ENCODE results near the gene FAM228A.

Gene FAM228A

DNA sequence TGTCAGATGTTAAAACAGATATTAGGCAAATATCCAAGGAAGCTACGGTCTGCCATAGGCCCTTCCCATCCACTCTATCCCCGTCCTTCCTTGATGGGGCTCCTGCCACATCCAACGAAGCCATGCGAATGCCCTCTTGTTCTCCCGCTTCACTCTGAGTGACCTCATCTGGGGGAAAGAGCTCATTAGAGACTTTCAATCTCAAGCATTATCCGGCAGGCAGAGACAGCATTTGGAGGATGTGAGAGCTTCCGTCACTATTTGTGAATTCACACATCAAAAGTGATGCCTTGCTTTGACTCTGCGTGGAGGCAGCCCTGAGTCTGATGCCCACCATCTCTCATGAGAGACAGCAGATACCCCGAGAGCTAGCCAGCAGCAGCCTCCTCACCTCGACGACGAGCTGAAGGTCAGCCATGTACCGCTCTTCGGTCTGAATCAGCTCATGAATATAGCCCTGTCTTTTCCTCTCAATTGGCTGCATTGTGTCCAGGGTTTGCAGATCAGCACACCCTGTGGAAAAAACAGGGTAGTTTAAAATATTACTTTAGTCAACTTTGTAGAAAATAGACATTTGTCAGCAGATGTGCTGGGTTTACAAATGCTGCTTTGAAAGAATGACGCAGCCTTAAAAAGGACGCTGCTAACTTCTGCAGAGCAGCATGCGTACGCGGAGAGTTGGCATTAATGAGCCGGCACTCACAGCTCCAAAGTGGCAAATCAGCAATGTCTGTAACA, 45.9 kb downstream of the FAM228A start:
- no peak overlapping the region for H3K4me3 ChIP-seq (ENCODE audit: low read depth in 1 of 2, low read length in 2 of 2)
- H3K79me2 ChIP-seq (ENCODE audit: insufficient read depth, low read length), result no peaks in the 10 kb centered on the region
- DNase-seq (no peak), ATAC-seq (ENCODE audit: insufficient read depth, low read depth) (no peak)
- H3K9me3 ChIP-seq (ENCODE audit: insufficient read depth, low read length, severe bottlenecking), result no peaks in the 10 kb centered on the region
- H3K27me3 ChIP-seq (ENCODE audit: insufficient read depth, low read length, poor library complexity), result no peaks in the 10 kb centered on the region
- TF ChIP-seq EZH2 (IDR thresholded peaks at IDR 0.05; ENCODE audit: borderline replicate concordance, low read depth, low read length, severe bottlenecking), result no peak
- TF ChIP-seq, protein P1, sequence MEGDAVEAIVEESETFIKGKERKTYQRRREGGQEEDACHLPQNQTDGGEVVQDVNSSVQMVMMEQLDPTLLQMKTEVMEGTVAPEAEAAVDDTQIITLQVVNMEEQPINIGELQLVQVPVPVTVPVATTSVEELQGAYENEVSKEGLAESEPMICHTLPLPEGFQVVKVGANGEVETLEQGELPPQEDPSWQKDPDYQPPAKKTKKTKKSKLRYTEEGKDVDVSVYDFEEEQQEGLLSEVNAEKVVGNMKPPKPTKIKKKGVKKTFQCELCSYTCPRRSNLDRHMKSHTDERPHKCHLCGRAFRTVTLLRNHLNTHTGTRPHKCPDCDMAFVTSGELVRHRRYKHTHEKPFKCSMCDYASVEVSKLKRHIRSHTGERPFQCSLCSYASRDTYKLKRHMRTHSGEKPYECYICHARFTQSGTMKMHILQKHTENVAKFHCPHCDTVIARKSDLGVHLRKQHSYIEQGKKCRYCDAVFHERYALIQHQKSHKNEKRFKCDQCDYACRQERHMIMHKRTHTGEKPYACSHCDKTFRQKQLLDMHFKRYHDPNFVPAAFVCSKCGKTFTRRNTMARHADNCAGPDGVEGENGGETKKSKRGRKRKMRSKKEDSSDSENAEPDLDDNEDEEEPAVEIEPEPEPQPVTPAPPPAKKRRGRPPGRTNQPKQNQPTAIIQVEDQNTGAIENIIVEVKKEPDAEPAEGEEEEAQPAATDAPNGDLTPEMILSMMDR (IDR thresholded peaks at IDR 0.05; ENCODE audit: borderline replicate concordance, extremely low read depth, low read length, poor library complexity, severe bottlenecking), result no peak
- peaks cover 16% of the 10 kb centered on the region; the same call in 1 of the 2 replicates for H3K36me3 ChIP-seq (ENCODE audit: insufficient read depth, low read length)
- H3K9ac ChIP-seq (ENCODE audit: low read depth, low read length), result no peak overlapping the region
- H3K4me1 ChIP-seq (ENCODE audit: insufficient read depth, low read length), result no peaks in the 10 kb centered on the region
- no peak overlapping the region for H3K4me2 ChIP-seq (ENCODE audit: insufficient read depth, low read length)
- H2AFZ ChIP-seq (ENCODE audit: low read depth, low read length), result no peak overlapping the region
- H4K20me1 ChIP-seq (ENCODE audit: insufficient read depth, low read length), result no peaks in the 10 kb centered on the region
- no peak overlapping the region for H3K27ac ChIP-seq (ENCODE audit: low read length)

DNA sequence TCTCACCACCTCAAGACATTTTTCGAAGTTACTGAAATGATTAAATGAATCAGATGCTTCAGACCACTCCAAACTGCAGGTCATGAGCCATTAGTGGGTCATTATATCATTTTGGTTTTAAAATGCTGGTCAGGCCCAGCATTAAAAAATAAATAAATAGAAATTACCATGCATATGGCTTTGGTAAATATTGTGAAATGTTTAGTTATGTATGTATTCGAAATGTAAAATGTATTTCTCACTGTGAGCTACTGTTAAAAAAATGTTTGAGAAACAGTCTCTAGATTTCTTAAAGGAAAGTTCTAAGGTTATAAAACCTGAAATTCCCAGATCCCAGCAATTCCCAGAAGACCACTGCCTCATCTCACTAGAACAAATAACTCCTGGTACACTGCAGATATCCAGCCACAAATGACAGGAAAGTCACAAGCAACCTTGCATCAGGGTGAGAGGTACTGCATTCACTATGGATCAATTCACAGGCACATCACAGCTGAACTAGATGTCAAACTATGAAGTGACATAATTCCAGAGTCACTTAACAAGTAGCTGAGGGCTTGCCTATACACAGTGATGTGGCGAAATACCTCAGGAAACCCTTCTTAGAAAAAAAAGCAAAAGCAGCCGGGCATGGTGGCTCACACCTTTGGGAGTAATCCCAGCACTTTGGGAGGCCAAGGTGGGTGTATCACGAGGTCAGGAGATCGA, 46.6 kb downstream of the FAM228A start:
- DNase-seq (no peak), ATAC-seq (ENCODE audit: insufficient read depth, low read depth) (no peak)
- Histone ChIP-seq H3K9ac (ENCODE audit: low read depth, low read length) (no peak overlapping the region), H3K27ac (ENCODE audit: low read length) (no peak overlapping the region), H3K4me2 (ENCODE audit: insufficient read depth, low read length) (no peak overlapping the region), H3K9me3 (ENCODE audit: insufficient read depth, low read length, severe bottlenecking) (no peaks in the 10 kb centered on the region), H2AFZ (ENCODE audit: low read depth, low read length) (no peak overlapping the region), H3K79me2 (ENCODE audit: insufficient read depth, low read length) (no peaks in the 10 kb centered on the region), H3K4me1 (ENCODE audit: insufficient read depth, low read length) (no peaks in the 10 kb centered on the region), H4K20me1 (ENCODE audit: insufficient read depth, low read length) (no peaks in the 10 kb centered on the region), H3K4me3 (ENCODE audit: low read depth in 1 of 2, low read length in 2 of 2) (no peak overlapping the region), H3K36me3 (ENCODE audit: insufficient read depth, low read length) (peaks cover 13% of the 10 kb centered on the region), H3K27me3 (ENCODE audit: insufficient read depth, low read length, poor library complexity) (no peaks in the 10 kb centered on the region)
- no peak for TF ChIP-seq EZH2 (IDR thresholded peaks at IDR 0.05; ENCODE audit: borderline replicate concordance, low read depth, low read length, severe bottlenecking)
- TF ChIP-seq, protein P1 (IDR thresholded peaks at IDR 0.05; ENCODE audit: borderline replicate concordance, extremely low read depth, low read length, poor library complexity, severe bottlenecking), result no peak

DNA sequence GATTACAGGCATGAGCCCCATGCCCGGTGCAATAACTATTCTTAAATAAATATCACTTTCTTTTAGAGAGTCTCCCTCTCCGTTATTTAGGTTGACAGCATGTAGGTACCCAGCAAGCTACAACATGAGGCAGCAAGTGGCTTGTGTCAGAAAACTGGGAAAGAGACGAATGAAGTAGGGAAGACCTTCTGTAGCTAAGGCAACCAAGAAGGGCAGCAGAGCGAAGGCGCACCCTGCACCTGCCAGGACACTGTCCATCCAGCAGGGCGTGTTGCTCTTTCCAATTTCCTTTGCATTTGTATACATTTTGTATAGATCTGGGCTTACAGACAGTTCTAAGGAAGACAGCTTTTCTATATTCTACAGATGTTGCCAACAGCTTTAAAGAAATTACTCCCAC, 48.1 kb downstream of the FAM228A start:
- Histone ChIP-seq H3K9ac (ENCODE audit: low read depth, low read length) (no peak overlapping the region), H3K36me3 (ENCODE audit: insufficient read depth, low read length) (peaks cover 13% of the 10 kb centered on the region), H3K4me2 (ENCODE audit: insufficient read depth, low read length) (no peak overlapping the region), H3K27me3 (ENCODE audit: insufficient read depth, low read length, poor library complexity) (no peaks in the 10 kb centered on the region), H3K9me3 (ENCODE audit: insufficient read depth, low read length, severe bottlenecking) (no peaks in the 10 kb centered on the region), H4K20me1 (ENCODE audit: insufficient read depth, low read length) (no peaks in the 10 kb centered on the region), H3K27ac (ENCODE audit: low read length) (no peak overlapping the region), H3K79me2 (ENCODE audit: insufficient read depth, low read length) (no peaks in the 10 kb centered on the region), H3K4me3 (ENCODE audit: low read depth in 1 of 2, low read length in 2 of 2) (no peak overlapping the region), H3K4me1 (ENCODE audit: insufficient read depth, low read length) (no peaks in the 10 kb centered on the region), H2AFZ (ENCODE audit: low read depth, low read length) (no peak overlapping the region)
- no peak for TF ChIP-seq EZH2 (IDR thresholded peaks at IDR 0.05; ENCODE audit: borderline replicate concordance, low read depth, low read length, severe bottlenecking)
- TF ChIP-seq, protein P1 (IDR thresholded peaks at IDR 0.05; ENCODE audit: borderline replicate concordance, extremely low read depth, low read length, poor library complexity, severe bottlenecking), result no peak
- DNase-seq, result no peak
- ATAC-seq (ENCODE audit: insufficient read depth, low read depth), result no peak

Data from DND-41 (cell line).